IPS-18c (cell line): ENCODE results near the gene FBXL12.

Source experiments
- H3K4me3 ChIP-seq: 2 replicates; pipeline ENCODE4 v1.7.0; 2013; ENCODE audit warnings: low read depth, mild to moderate bottlenecking, low read length, moderate library complexity; ENCODE audit not compliant: insufficient read depth
- H3K9me3 ChIP-seq: one replicate; pipeline ENCODE4 v1.6.1; 2013; ENCODE audit warnings: mild to moderate bottlenecking, low read length, moderate library complexity; ENCODE audit not compliant: control insufficient read depth, insufficient read depth

FBXL12 gene

GRCh38 chr19:9818734-9819595 lies at the start of gene FBXL12:
Gene FBXL12 (minus strand): TSS chr19:9819079. CDS start chr19:9818813, 266 bp downstream.
- Histone ChIP-seq H3K4me3 (peak within 1 kb of the TSS; percentile 99), H3K9me3 (no peaks in the 10 kb centered on the region)

GRCh38 chr19:9865732-9866501 lies 47.0 kb upstream of the FBXL12 start:
- no peak overlapping the region for H3K4me3 ChIP-seq
- H3K9me3 ChIP-seq = no peaks in the 10 kb centered on the region

- Histone ChIP-seq H3K9me3 (no peaks in the 10 kb centered on the region), H3K4me3 (no peak overlapping the region)
Measured at GRCh38 chr19:9863759-9864158, 44.9 kb upstream of the FBXL12 start.

- Histone ChIP-seq H3K4me3 (no peak overlapping the region), H3K9me3 (no peaks in the 10 kb centered on the region)
Measured at GRCh38 chr19:9862938-9863337, 44.1 kb upstream of the FBXL12 start.

GRCh38 chr19:9861503-9861902 lies 42.6 kb upstream of the FBXL12 start:
- H3K4me3 ChIP-seq = no peak overlapping the region
- H3K9me3 ChIP-seq = no peaks in the 10 kb centered on the region

- Histone ChIP-seq H3K9me3 (no peaks in the 10 kb centered on the region), H3K4me3 (no peak overlapping the region)
Measured at GRCh38 chr19:9860407-9860806, 41.5 kb upstream of the FBXL12 start.

- Histone ChIP-seq H3K4me3 (no peak overlapping the region), H3K9me3 (no peaks in the 10 kb centered on the region)
Measured at GRCh38 chr19:9858766-9859165, 39.9 kb upstream of the FBXL12 start.

GRCh38 chr19:9857920-9858746 lies 39.3 kb upstream of the FBXL12 start:
- no peak overlapping the region for H3K4me3 ChIP-seq

GRCh38 chr19:9857076-9857721 lies 38.3 kb upstream of the FBXL12 start:
- H3K9me3 ChIP-seq = no peaks in the 10 kb centered on the region
- no peak overlapping the region for H3K4me3 ChIP-seq

More at GRCh38 chr19:9857920-9858746, 39.3 kb upstream of the FBXL12 start:
- no peaks in the 10 kb centered on the region for H3K9me3 ChIP-seq

GRCh38 chr19:9856609-9857008 lies 37.7 kb upstream of the FBXL12 start:
- H3K4me3 ChIP-seq = no peak overlapping the region

GRCh38 chr19:9854282-9854846 lies 35.5 kb upstream of the FBXL12 start:
- H3K4me3 ChIP-seq = no peak overlapping the region
- no peaks in the 10 kb centered on the region for H3K9me3 ChIP-seq

More at GRCh38 chr19:9856609-9857008, 37.7 kb upstream of the FBXL12 start:
- H3K9me3 ChIP-seq = no peaks in the 10 kb centered on the region

- no peaks in the 10 kb centered on the region for H3K9me3 ChIP-seq
- H3K4me3 ChIP-seq = no peak overlapping the region
Measured at GRCh38 chr19:9850235-9850959, 31.5 kb upstream of the FBXL12 start.

GRCh38 chr19:9849791-9850190 lies 30.9 kb upstream of the FBXL12 start:
- no peaks in the 10 kb centered on the region for H3K9me3 ChIP-seq
- H3K4me3 ChIP-seq = no peak overlapping the region

GRCh38 chr19:9848762-9849161 lies 29.9 kb upstream of the FBXL12 start:
- Histone ChIP-seq H3K4me3 (no peak overlapping the region), H3K9me3 (no peaks in the 10 kb centered on the region)

GRCh38 chr19:9848060-9848459 lies 29.2 kb upstream of the FBXL12 start:
- Histone ChIP-seq H3K9me3 (no peaks in the 10 kb centered on the region), H3K4me3 (no peak overlapping the region)

GRCh38 chr19:9847087-9847671 lies 28.3 kb upstream of the FBXL12 start:
- H3K4me3 ChIP-seq = no peak overlapping the region

More at GRCh38 chr19:9847087-9847671, 28.3 kb upstream of the FBXL12 start:
- no peaks in the 10 kb centered on the region for H3K9me3 ChIP-seq
